T-helper 17 cell (primary cell): ENCODE results near the gene TRPM6. TPM values are rescaled to one million over a fixed set of nuclear protein-coding genes. Genes with fewer than 3 reads are reported as not detected.

Experiments used
- ATAC-seq: fragments of 150-1000 bp; cut with Tn5 transposase; 2 replicates; pipeline ENCODE4 v1.10.0; 2021; ENCODE audit warnings: mild to moderate bottlenecking, moderate library complexity
- DNase-seq, 3 donors: peaks; one replicate each; pipeline versions ENCODE4 v3.0.0 to v3.0.0-alpha.2; 2020 to 2021
- H3K9me3 ChIP-seq: one replicate; pipeline ENCODE4 v1.7.0; 2013; ENCODE audit warnings: low read length, mild to moderate bottlenecking; ENCODE audit not compliant: control insufficient read depth, poor library complexity, severe bottlenecking
- H3K27ac Mint-ChIP-seq: one replicate; pipeline ENCODE4 v1.8.0; 2022; ENCODE audit warnings: mild to moderate bottlenecking, moderate library complexity, mixed read lengths
- H3K27me3 Mint-ChIP-seq: one replicate; pipeline ENCODE4 v1.8.0; 2022; ENCODE audit warnings: mixed read lengths
- H3K36me3 Mint-ChIP-seq: one replicate; pipeline ENCODE4 v1.8.0; 2022; ENCODE audit warnings: low read depth, mixed read lengths
- H3K4me1 Mint-ChIP-seq: one replicate; pipeline ENCODE4 v1.8.0; 2022; ENCODE audit warnings: mild to moderate bottlenecking, mixed read lengths
- H3K4me3 Mint-ChIP-seq: one replicate; pipeline ENCODE4 v1.8.0; 2022; ENCODE audit warnings: mild to moderate bottlenecking, moderate library complexity, mixed read lengths
- total RNA-seq, 4 donors: library from RNA in 2 of 4; stranded (reverse) in 2 of 4; gene quantifications; one replicate each; pipeline ENCODE4 v1.2.3 and lab custom pipeline; 2022 to 2026

TRPM6 gene
- total RNA-seq, 2 donors from 2014 or later, result 0.10 to 0.26 TPM

- H3K27ac Mint-ChIP-seq, result no peak overlapping the region
- DNase-seq (no peak), ATAC-seq (no peak)
- H3K4me3 Mint-ChIP-seq, result no peak overlapping the region
- no peaks in the 10 kb centered on the region for H3K4me1 Mint-ChIP-seq
- H3K27me3 Mint-ChIP-seq, result peaks cover 20% of the 10 kb centered on the region
- H3K36me3 Mint-ChIP-seq, result no peaks in the 10 kb centered on the region
- no peaks in the 10 kb centered on the region for H3K9me3 ChIP-seq
These were observed 169.0 kb downstream of the TRPM6 start for GRCh38 chr9:74718709-74719108.

- Mint-ChIP-seq H3K4me1 (no peaks in the 10 kb centered on the region), H3K27ac (no peak overlapping the region), H3K36me3 (no peaks in the 10 kb centered on the region), H3K27me3 (peaks cover 19% of the 10 kb centered on the region), H3K4me3 (no peak overlapping the region)
- H3K9me3 ChIP-seq, result no peaks in the 10 kb centered on the region
- ATAC-seq (no peak), DNase-seq (no peak)
These were observed 176.4 kb downstream of the TRPM6 start for GRCh38 chr9:74711341-74711740.

- no peaks in the 10 kb centered on the region for H3K9me3 ChIP-seq
- DNase-seq (no peak), ATAC-seq (no peak)
- peaks cover 40% of the 10 kb centered on the region for H3K27me3 Mint-ChIP-seq
- H3K27ac Mint-ChIP-seq, result no peak overlapping the region
- no peak overlapping the region for H3K4me3 Mint-ChIP-seq
- no peaks in the 10 kb centered on the region for H3K36me3 Mint-ChIP-seq
- no peaks in the 10 kb centered on the region for H3K4me1 Mint-ChIP-seq
These were observed 190.2 kb downstream of the TRPM6 start for GRCh38 chr9:74697535-74697934.

GRCh38 chr9:74696520-74696919 lies 191.2 kb downstream of the TRPM6 start:
- peaks cover 44% of the 10 kb centered on the region for H3K27me3 Mint-ChIP-seq
- DNase-seq (no peak), ATAC-seq (no peak)
- no peak overlapping the region for H3K27ac Mint-ChIP-seq
- no peaks in the 10 kb centered on the region for H3K4me1 Mint-ChIP-seq
- H3K36me3 Mint-ChIP-seq, result no peaks in the 10 kb centered on the region
- no peaks in the 10 kb centered on the region for H3K9me3 ChIP-seq
- no peak overlapping the region for H3K4me3 Mint-ChIP-seq

- Mint-ChIP-seq H3K36me3 (no peaks in the 10 kb centered on the region), H3K27me3 (peaks cover 32% of the 10 kb centered on the region), H3K4me1 (no peaks in the 10 kb centered on the region), H3K27ac (no peak overlapping the region), H3K4me3 (no peak overlapping the region)
- DNase-seq (no peak), ATAC-seq (no peak)
- no peaks in the 10 kb centered on the region for H3K9me3 ChIP-seq
These were observed 196.7 kb downstream of the TRPM6 start for GRCh38 chr9:74691058-74691457.

GRCh38 chr9:74683322-74683721 lies 204.4 kb downstream of the TRPM6 start:
- Mint-ChIP-seq H3K4me1 (no peaks in the 10 kb centered on the region), H3K36me3 (no peaks in the 10 kb centered on the region), H3K27me3 (peaks cover 31% of the 10 kb centered on the region), H3K4me3 (no peak overlapping the region), H3K27ac (no peak overlapping the region)
- no peak for DNase-seq
- no peaks in the 10 kb centered on the region for H3K9me3 ChIP-seq
- ATAC-seq, result no peak

- ATAC-seq (no peak), DNase-seq (no peak)
- Mint-ChIP-seq H3K36me3 (no peaks in the 10 kb centered on the region), H3K27me3 (peaks cover 28% of the 10 kb centered on the region), H3K4me1 (no peaks in the 10 kb centered on the region), H3K27ac (no peak overlapping the region), H3K4me3 (no peak overlapping the region)
- no peaks in the 10 kb centered on the region for H3K9me3 ChIP-seq
These were observed 205.8 kb downstream of the TRPM6 start for GRCh38 chr9:74681906-74682305.

- Mint-ChIP-seq H3K27me3 (peaks cover 33% of the 10 kb centered on the region), H3K36me3 (no peaks in the 10 kb centered on the region), H3K27ac (no peak overlapping the region), H3K4me3 (no peak overlapping the region), H3K4me1 (no peaks in the 10 kb centered on the region)
- ATAC-seq (no peak), DNase-seq (no peak)
- H3K9me3 ChIP-seq, result no peaks in the 10 kb centered on the region
These were observed 213.6 kb downstream of the TRPM6 start for GRCh38 chr9:74674077-74674476.

Other genes with a start within 250 kb of the TRPM6 start
- 1 to 10 TPM; 1.9 to 2.5 TPM for gene C9orf40, start 65.0 kb upstream of the TRPM6 start, total RNA-seq
- gene CARNMT1, start 140.4 kb upstream of the TRPM6 start, total RNA-seq, result 10 to 100 TPM; 16.2 to 16.9 TPM
- gene NMRK1, start 200.2 kb upstream of the TRPM6 start, total RNA-seq, result 10 to 100 TPM; 56.7 to 70.0 TPM
- gene OSTF1, start 200.6 kb upstream of the TRPM6 start, total RNA-seq, result 10 to 100 TPM; 85.2 to 95.1 TPM